ENCODE measurements around the gene HOXA13. TPM values are rescaled to one million over a fixed set of nuclear protein-coding genes. Genes with fewer than 3 reads are reported as not detected.

HOXA13 gene
- total RNA-seq, 1 experiment from 2014 or later = not detected

DNA sequence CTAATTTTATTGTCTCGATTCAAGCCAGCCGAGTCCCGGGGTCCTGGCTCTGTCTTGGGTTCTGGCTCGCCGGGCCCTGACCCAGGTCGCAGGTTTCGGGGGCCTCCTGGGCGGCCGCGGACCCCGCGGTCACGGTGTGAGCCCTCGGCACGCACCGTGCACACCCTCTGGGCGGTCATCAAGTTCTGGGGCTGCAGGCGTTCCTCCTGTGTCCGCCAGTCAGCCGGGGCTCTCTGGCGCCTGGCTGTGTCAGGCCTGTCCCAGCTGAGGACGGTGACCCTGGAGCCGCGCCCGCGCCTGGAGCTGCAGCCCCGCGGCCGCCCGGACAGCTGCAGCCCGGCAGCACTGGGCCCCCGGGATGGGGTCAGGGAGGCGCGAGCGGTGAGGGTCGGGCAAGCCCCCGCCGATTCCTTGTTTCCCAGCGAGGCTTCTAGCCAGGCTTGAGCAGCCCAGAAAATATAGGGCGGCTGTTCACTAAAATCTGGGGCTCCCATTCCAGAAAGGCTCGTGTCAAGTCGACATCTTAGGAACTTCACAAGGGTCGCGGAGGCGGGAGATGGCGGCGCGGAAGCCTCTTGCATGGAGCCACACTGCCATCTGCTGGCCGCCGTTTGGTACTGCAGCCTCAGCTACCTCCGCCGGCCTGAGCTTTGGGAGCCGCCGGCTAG lies 39.2 kb downstream of the HOXA13 start:
- Histone ChIP-seq H4K20me1 (ENCODE audit: control insufficient read depth, insufficient read depth, insufficient read length) (no peaks in the 10 kb centered on the region), H3K23me2 (ENCODE audit: insufficient read length, low read depth, low read length, poor library complexity, severe bottlenecking) (no peaks in the 10 kb centered on the region), H3T11ph (ENCODE audit: low read length) (no peak overlapping the region), H2AK5ac (ENCODE audit: insufficient read length, low read length) (no peak overlapping the region), H3K4ac (ENCODE audit: low read depth, low read length) (no peak overlapping the region), H3K4me1 (ENCODE audit: insufficient read depth, low read length) (no peaks in the 10 kb centered on the region), H2BK15ac (ENCODE audit: low read depth, low read length) (no peak overlapping the region), H3K14ac (ENCODE audit: insufficient read depth, low read length) (no peak overlapping the region), H4K8ac (replicated peaks; ENCODE audit: insufficient read length, low read depth, low read length) (no peak overlapping the region), H3K9ac (ENCODE audit: extremely low read depth, insufficient read length, low read length) (no peak overlapping the region), H3K79me2 (ENCODE audit: insufficient read depth, low read length) (no peaks in the 10 kb centered on the region), H3K9me3 (ENCODE audit: control insufficient read depth, low read depth, low read length) (no peaks in the 10 kb centered on the region), H2BK12ac (ENCODE audit: insufficient read length, low read depth, low read length) (no peak overlapping the region), H4K5ac (ENCODE audit: insufficient read length, low read depth, low read length) (no peak overlapping the region), H2BK20ac (ENCODE audit: low read depth, low read length, poor library complexity, severe bottlenecking) (no peak overlapping the region), H3K23ac (ENCODE audit: insufficient read length, low read depth, low read length) (no peak overlapping the region), H2AFZ (ENCODE audit: low read length) (no peak overlapping the region), H2BK5ac (ENCODE audit: insufficient read length, low read length) (no peak overlapping the region), H3K18ac (ENCODE audit: insufficient read length, low read depth, low read length) (no peak overlapping the region), H4K91ac (ENCODE audit: insufficient read length, low read depth, low read length) (no peak overlapping the region), H3K79me1 (ENCODE audit: insufficient read depth, low read depth, low read length, poor library complexity, severe bottlenecking) (no peaks in the 10 kb centered on the region), H3K27ac (ENCODE audit: insufficient read length, low read depth, low read length) (no peak overlapping the region), H2BK120ac (ENCODE audit: low read depth, low read length, poor library complexity, severe bottlenecking) (no peak overlapping the region), H3K56ac (ENCODE audit: insufficient read length, low read depth, low read length) (no peak overlapping the region), H3K27me3 (ENCODE audit: insufficient read depth, low read length) (peaks cover 97% of the 10 kb centered on the region), H3K4me2 (ENCODE audit: insufficient read depth, insufficient read length, low read length) (peak overlapping the region; percentile 47)
- whole genome bisulfite sequencing (ENCODE audit: extremely low coverage, insufficient read length, low lambda C conversion rate) = no CpG with 5 or more reads among the region's 54 CpGs
- no peak overlapping the region for H3K27ac Mint-ChIP-seq
- peaks cover 98% of the 10 kb centered on the region for H3K27me3 Mint-ChIP-seq (ENCODE audit: low read depth)
- peaks cover 13% of the 10 kb centered on the region in 2 experiments for H3K9me3 Mint-ChIP-seq
- peaks cover 3 to 14% of the 10 kb centered on the region in 2 experiments for H3K4me1 Mint-ChIP-seq
- H3K4me3 Mint-ChIP-seq = peak overlapping the region; percentile 37 to 60; a peak in 3 of 5 replicates
- peak; percentile 87 for DNase-seq
- H3K36me3 Mint-ChIP-seq (ENCODE audit: insufficient read depth in 1 of 3, low read depth in 3 of 3) = peaks cover 0 to 2% (median 0%) of the 10 kb centered on the region in 3 experiments; a peak in 2 of 7 replicates
- TF ChIP-seq CTCF (conservative IDR thresholded peaks at IDR 0.05) = peak; percentile 98

Data from H9 (cell line).